ENCODE data around the gene SLCO3A1.
A peak's percentile ranks its signal among the peaks of the same experiment; 100 is the strongest.

DNA sequence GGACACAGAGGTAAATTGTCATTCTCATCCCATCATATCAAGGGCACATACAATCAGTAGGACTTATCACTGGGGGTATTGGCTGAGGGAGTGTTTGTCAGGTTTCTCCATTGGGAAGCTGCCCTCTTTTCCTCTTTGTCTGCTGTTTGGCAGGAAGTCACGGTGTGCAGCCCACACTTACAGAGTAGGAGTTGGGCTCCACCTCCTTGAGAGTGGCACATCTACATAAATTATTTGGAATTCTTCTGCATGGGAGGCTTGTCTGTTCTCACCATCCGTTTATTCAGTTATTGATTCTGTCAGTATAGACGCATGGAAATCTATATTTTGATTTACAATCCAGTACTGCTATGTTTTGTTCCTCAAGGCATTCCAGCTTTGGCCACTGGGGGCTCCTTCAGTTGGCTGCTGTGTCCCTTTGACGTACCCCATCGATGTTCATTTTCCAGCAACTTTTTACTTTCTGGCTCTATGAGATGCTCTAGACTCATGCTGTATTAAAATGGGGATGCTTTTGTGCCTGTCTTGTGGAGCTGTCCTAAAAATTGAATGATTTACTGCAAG is 200.3 kb downstream of the SLCO3A1 start:
- no peak for TF ChIP-seq POLR2A (IDR thresholded peaks at IDR 0.05)
- TF ChIP-seq, protein P1, sequence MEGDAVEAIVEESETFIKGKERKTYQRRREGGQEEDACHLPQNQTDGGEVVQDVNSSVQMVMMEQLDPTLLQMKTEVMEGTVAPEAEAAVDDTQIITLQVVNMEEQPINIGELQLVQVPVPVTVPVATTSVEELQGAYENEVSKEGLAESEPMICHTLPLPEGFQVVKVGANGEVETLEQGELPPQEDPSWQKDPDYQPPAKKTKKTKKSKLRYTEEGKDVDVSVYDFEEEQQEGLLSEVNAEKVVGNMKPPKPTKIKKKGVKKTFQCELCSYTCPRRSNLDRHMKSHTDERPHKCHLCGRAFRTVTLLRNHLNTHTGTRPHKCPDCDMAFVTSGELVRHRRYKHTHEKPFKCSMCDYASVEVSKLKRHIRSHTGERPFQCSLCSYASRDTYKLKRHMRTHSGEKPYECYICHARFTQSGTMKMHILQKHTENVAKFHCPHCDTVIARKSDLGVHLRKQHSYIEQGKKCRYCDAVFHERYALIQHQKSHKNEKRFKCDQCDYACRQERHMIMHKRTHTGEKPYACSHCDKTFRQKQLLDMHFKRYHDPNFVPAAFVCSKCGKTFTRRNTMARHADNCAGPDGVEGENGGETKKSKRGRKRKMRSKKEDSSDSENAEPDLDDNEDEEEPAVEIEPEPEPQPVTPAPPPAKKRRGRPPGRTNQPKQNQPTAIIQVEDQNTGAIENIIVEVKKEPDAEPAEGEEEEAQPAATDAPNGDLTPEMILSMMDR (IDR thresholded peaks at IDR 0.05) = peak in 1 of 6 experiments; percentile 23

Data from adrenal gland (tissue), 5 donors.